T-helper 1 cell treated with Interleukin-12 subunit alpha and Interleukin-12 subunit beta and Interleukin-4 antibody, amounts not matched to agents 30 μg/mL and 1 μg/mL, for 36 hours (primary cell): Measurements from ENCODE around the gene ADAMTS3.

Experiments used
- H3K27ac Mint-ChIP-seq: one replicate; pipeline ENCODE4 v1.8.0; 2021; ENCODE audit warnings: mild to moderate bottlenecking, mixed read lengths
- H3K27me3 Mint-ChIP-seq: one replicate; pipeline ENCODE4 v1.8.0; 2021; ENCODE audit warnings: low read depth, mixed read lengths
- H3K36me3 Mint-ChIP-seq: one replicate; pipeline ENCODE4 v1.8.0; 2021; ENCODE audit warnings: low read depth, mixed read lengths
- H3K4me1 Mint-ChIP-seq: one replicate; pipeline ENCODE4 v1.8.0; 2021; ENCODE audit warnings: low read depth, mixed read lengths
- H3K4me3 Mint-ChIP-seq: one replicate; pipeline ENCODE4 v1.8.0; 2021; ENCODE audit warnings: mild to moderate bottlenecking, moderate library complexity, mixed read lengths
- H3K9me3 Mint-ChIP-seq: one replicate; pipeline ENCODE4 v1.8.0; 2021; ENCODE audit warnings: mixed read lengths

The ADAMTS3 gene

DNA sequence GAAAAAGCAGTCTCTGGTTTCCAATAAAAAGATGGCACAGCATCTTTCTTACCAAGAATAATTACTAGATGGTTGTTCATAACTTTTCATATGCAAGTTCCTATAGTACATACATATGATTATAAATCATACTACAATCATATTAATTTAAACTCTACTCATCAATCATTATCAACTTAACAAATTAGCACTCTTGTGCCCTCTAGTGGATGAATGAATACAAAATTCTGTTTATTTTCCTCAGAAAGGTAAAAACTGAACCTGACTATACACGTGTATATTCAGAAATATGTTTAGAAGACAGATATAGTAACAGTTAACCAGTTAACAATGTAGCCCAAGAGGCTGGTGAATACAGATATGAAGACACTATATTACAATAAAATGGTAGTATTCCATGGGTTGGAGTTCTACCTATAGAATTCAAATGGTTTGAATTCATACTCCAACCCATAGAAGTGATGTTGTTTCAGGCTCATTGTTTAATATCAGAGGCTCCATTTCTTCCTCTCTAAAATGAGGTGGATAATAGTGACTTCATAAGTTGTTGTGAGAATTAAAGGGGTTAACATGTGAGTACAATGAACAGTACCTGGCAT is 100.0 kb downstream of the ADAMTS3 start:
- H3K4me1 Mint-ChIP-seq = no peaks in the 10 kb centered on the region
- H3K27me3 Mint-ChIP-seq = no peaks in the 10 kb centered on the region
- no peak overlapping the region for H3K4me3 Mint-ChIP-seq
- no peaks in the 10 kb centered on the region for H3K9me3 Mint-ChIP-seq
- H3K27ac Mint-ChIP-seq = no peak overlapping the region
- no peaks in the 10 kb centered on the region for H3K36me3 Mint-ChIP-seq

DNA sequence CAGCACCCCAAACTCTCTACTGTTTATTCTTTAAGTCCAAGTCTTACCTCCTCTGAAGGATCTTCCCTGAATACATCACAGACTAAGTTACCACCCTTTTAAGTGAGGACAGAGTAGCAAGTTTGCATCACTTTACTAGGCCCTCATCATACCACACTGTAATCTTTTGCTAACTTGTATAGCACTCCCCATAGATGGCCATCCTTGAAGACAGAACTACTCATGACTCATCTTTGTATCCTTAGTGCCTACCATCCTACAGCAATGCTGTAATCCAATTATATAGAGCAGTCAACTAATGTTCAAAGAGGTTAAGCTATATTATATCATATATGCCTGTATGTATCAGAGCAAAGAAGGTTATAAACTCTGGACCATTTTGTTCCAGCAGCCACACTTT is 101.4 kb downstream of the ADAMTS3 start:
- no peak overlapping the region for H3K27ac Mint-ChIP-seq
- no peaks in the 10 kb centered on the region for H3K36me3 Mint-ChIP-seq
- H3K9me3 Mint-ChIP-seq = no peaks in the 10 kb centered on the region
- H3K4me3 Mint-ChIP-seq = no peak overlapping the region
- H3K4me1 Mint-ChIP-seq = no peaks in the 10 kb centered on the region
- no peaks in the 10 kb centered on the region for H3K27me3 Mint-ChIP-seq

DNA sequence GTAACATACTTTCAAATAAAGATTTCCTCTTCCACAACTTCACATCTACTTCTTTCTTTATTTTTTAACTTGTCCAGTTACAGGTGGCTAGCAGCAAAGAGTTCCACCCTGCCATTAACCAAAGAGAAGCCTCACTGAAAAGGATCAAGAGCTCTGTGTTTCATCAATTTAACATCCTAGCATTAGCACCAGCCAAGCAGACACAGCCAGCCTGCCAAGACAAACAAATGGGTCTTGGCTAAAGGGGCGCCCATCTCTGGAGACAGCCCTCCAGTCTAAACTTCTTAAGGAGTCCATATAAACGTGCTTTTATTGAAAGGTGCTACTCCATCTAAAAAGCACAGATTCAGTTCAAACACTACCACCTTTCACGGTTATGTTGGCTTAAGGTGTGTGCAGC is 105.3 kb downstream of the ADAMTS3 start:
- Mint-ChIP-seq H3K9me3 (no peaks in the 10 kb centered on the region), H3K27ac (no peak overlapping the region), H3K4me1 (no peaks in the 10 kb centered on the region), H3K36me3 (no peaks in the 10 kb centered on the region), H3K4me3 (no peak overlapping the region), H3K27me3 (no peaks in the 10 kb centered on the region)

DNA sequence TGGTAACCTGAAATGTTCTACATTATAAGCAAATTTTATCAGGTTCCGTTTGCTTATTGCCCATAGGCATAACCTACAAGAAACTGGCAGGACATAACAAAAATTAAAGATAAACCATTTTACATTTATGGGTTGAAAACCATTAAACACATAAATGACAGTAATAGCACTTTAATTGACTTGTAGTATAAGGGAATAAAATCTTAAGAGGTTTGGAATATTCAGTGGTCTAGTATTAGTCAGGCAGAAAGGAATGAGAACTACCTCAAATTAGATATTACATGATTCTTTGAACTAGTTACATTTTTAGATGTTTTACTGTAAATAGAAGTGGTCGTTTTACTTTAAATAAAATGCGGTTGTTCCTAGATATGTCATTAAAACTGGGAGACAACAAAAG is 111.9 kb downstream of the ADAMTS3 start:
- no peak overlapping the region for H3K27ac Mint-ChIP-seq
- no peaks in the 10 kb centered on the region for H3K36me3 Mint-ChIP-seq
- H3K9me3 Mint-ChIP-seq = no peaks in the 10 kb centered on the region
- H3K4me3 Mint-ChIP-seq = no peak overlapping the region
- no peaks in the 10 kb centered on the region for H3K27me3 Mint-ChIP-seq
- H3K4me1 Mint-ChIP-seq = no peaks in the 10 kb centered on the region

DNA sequence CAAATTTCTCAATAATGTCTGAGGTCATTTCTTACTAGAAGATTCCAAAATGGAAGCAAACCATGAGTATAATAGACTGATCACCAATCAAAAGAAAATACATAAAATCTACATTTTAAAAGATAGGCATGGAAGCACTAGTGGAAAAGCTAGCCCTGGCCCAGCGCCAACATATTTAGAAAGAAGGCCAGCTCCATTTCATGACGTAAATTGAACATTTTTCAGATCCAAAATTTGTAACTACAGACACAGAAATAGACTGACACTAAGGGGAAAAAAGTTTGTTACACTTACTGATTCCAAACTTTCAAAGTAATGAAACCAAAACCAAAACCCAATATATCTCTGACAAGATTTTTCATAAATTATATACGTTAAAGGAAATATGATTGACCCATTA is 117.7 kb downstream of the ADAMTS3 start:
- no peaks in the 10 kb centered on the region for H3K27me3 Mint-ChIP-seq
- H3K4me1 Mint-ChIP-seq = no peaks in the 10 kb centered on the region
- no peaks in the 10 kb centered on the region for H3K36me3 Mint-ChIP-seq
- no peaks in the 10 kb centered on the region for H3K9me3 Mint-ChIP-seq
- H3K27ac Mint-ChIP-seq = no peak overlapping the region
- no peak overlapping the region for H3K4me3 Mint-ChIP-seq

DNA sequence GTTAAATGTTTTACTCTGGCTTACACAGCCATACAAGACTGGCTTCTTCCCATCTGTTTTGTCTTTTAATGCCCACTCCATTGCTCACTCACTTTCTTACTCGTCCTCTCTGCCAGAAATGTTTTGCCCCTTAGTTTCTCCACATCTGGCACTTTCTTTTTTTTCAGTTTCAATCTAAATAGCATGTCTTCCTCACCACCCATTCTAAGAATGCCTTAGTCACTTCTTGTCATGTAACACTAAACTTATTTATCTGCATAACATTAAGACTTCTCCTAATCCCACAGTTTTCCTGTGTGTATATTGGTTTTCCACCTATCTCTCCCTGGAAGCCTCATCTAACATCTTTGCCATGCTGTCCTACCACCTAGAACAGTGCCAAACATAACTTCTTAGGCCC is 119.3 kb downstream of the ADAMTS3 start:
- Mint-ChIP-seq H3K4me3 (no peak overlapping the region), H3K27ac (no peak overlapping the region), H3K9me3 (no peaks in the 10 kb centered on the region), H3K27me3 (no peaks in the 10 kb centered on the region), H3K36me3 (no peaks in the 10 kb centered on the region), H3K4me1 (no peaks in the 10 kb centered on the region)

DNA sequence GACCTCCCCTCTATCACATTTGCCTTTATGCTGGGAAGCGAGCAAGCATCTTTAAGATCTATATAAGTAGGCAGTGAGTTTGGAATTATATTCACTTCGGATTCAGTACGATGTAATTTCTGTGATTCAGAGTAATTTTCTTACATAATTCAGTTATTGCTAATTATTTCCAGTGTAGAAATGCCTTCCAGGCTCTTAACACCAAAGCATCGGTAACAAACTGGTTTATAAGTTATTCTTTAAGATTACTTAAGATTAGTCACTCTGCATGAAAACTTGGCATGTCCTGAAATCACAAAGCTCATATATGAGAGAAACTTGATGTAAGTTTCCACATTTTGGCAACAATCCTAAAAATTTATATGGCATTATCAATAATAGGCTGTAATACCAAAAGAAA is 120.8 kb downstream of the ADAMTS3 start:
- H3K27ac Mint-ChIP-seq = no peak overlapping the region
- no peak overlapping the region for H3K4me3 Mint-ChIP-seq
- H3K27me3 Mint-ChIP-seq = no peaks in the 10 kb centered on the region
- H3K4me1 Mint-ChIP-seq = no peaks in the 10 kb centered on the region
- H3K9me3 Mint-ChIP-seq = no peaks in the 10 kb centered on the region
- no peaks in the 10 kb centered on the region for H3K36me3 Mint-ChIP-seq

DNA sequence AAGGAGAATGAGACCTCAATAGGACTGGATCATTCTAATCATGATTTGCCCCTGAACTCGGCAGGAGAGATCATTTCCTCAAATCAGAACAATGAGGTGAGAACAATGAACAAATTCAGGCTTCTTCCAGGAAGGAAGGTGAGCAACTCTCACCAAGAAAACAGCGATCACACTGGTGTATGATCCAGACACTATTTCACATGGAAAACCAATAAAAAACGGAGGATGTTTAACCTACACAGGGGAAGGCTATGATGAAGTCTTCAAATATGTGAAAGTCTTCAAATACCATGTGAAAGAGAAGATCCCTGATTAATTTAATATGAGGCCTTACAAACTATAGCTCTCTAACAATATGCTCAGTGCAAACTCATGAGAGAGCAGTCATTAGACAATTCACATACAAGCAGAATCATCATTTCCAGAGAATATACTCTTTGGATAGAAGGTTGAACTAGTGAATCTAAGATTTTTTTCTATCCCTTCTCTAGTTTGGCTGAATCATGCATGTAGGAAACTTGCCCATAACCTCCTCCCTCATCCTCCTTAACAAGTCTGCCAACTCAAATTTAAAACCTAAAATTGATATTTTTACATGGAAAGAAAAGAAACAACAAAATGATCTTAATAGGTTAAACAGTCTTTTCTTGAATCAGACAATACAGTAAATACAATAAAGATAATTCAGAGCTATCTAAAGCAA is 122.5 kb downstream of the ADAMTS3 start:
- no peaks in the 10 kb centered on the region for H3K36me3 Mint-ChIP-seq
- H3K9me3 Mint-ChIP-seq = no peaks in the 10 kb centered on the region
- H3K27me3 Mint-ChIP-seq = no peaks in the 10 kb centered on the region
- no peak overlapping the region for H3K4me3 Mint-ChIP-seq
- H3K4me1 Mint-ChIP-seq = no peaks in the 10 kb centered on the region
- no peak overlapping the region for H3K27ac Mint-ChIP-seq

DNA sequence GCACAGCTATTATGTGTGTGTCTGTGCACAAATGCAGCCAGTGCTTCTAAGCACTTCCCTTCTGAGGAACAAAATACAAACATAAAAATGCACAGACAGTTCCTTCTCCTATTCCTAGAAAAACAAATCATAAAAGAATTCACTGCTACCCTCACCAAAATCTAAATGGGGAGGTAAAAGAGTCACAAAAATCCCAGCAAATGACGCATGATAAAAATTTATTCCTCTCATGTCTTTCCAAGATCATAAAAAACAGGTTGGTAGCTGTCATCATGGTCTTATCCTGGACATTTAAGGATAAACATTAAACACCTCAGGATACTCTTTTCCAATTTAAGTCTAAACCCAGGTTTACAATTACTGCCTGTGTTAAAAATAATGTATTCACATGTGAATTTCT is 124.9 kb downstream of the ADAMTS3 start:
- no peaks in the 10 kb centered on the region for H3K9me3 Mint-ChIP-seq
- no peaks in the 10 kb centered on the region for H3K4me1 Mint-ChIP-seq
- no peaks in the 10 kb centered on the region for H3K36me3 Mint-ChIP-seq
- no peak overlapping the region for H3K4me3 Mint-ChIP-seq
- no peaks in the 10 kb centered on the region for H3K27me3 Mint-ChIP-seq
- no peak overlapping the region for H3K27ac Mint-ChIP-seq

DNA sequence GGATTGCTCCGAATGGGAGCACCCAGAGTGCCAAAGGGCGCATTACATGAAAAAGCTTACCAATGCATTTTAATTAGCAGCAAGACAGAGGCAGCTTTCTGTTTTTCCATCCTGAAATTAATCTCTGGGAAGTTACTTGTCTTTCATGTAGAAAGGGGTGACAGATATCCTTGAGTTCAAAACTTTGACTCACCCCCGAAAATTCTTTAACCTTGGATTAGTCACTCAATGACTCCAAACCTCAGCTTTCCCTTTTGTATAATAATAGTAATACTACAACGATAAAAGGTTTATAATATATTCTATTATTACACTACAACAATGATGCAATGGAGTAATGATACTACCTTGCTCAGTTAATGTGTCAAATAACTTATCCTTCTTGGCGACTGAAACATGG is 126.3 kb downstream of the ADAMTS3 start:
- H3K4me3 Mint-ChIP-seq = no peak overlapping the region
- no peak overlapping the region for H3K27ac Mint-ChIP-seq
- no peaks in the 10 kb centered on the region for H3K9me3 Mint-ChIP-seq
- no peaks in the 10 kb centered on the region for H3K27me3 Mint-ChIP-seq
- no peaks in the 10 kb centered on the region for H3K36me3 Mint-ChIP-seq
- H3K4me1 Mint-ChIP-seq = no peaks in the 10 kb centered on the region

DNA sequence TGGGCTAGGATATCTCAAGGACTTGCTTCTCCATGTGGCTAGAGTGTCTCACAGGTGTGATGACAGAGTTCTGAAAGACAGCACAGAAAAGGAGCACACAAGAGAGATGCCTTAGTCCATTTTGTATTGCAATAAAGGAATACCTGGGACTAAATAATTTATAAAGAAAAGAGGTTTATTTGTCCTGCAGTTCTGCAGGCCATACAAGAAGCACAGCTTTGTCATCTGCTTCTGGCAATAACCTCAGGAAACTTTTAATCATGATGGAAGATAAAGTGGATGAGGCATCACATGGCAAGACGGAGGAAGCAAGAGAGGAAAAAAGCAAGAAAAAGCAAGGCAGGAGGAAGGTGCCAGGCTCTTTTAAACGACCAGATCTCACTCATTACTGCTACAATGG is 126.9 kb downstream of the ADAMTS3 start:
- no peaks in the 10 kb centered on the region for H3K4me1 Mint-ChIP-seq
- H3K27me3 Mint-ChIP-seq = no peaks in the 10 kb centered on the region
- H3K4me3 Mint-ChIP-seq = no peak overlapping the region
- no peak overlapping the region for H3K27ac Mint-ChIP-seq
- H3K9me3 Mint-ChIP-seq = no peaks in the 10 kb centered on the region
- no peaks in the 10 kb centered on the region for H3K36me3 Mint-ChIP-seq

DNA sequence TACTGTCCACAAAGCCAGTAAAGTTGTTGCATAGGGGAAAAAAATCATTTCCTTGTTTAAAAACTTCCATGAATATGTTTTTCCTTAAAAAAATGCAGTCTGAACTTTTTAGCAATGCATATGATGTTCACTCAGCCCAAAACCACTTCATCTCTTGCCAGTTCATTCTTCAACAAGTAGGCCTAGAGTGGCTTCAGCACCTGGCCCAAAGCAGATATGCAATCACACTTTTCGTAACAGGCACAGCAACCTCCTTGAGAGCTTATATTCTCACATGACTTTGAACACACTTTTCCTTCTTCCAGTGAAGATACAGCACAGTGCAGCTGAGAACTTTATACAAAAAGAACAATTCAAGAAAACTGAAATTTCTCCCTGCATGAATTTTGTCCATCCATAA is 128.6 kb downstream of the ADAMTS3 start:
- no peak overlapping the region for H3K4me3 Mint-ChIP-seq
- H3K36me3 Mint-ChIP-seq = no peaks in the 10 kb centered on the region
- H3K27ac Mint-ChIP-seq = no peak overlapping the region
- no peaks in the 10 kb centered on the region for H3K27me3 Mint-ChIP-seq
- no peaks in the 10 kb centered on the region for H3K4me1 Mint-ChIP-seq
- no peaks in the 10 kb centered on the region for H3K9me3 Mint-ChIP-seq

DNA sequence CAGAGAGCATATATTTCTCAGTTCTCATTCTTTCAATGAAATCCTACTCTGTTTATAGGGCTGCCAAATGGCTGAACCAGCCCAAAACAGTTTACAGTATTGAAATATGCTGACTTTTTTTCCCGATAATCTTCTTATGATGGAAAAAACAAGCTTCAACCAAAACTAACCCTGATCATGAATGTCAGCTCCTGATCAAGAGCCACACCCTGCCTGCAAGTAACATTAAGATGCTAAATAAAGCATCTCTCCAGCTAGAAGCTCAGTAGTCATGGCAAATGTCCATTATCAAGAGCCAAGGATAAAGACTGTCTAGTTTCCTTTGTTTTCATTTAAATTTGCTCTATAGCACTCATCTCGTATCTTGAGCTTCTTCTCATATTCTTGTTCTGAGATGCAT is 136.0 kb downstream of the ADAMTS3 start:
- no peak overlapping the region for H3K27ac Mint-ChIP-seq
- H3K27me3 Mint-ChIP-seq = no peaks in the 10 kb centered on the region
- H3K36me3 Mint-ChIP-seq = no peaks in the 10 kb centered on the region
- H3K4me3 Mint-ChIP-seq = no peak overlapping the region
- H3K9me3 Mint-ChIP-seq = peaks cover 2% of the 10 kb centered on the region
- H3K4me1 Mint-ChIP-seq = no peaks in the 10 kb centered on the region

DNA sequence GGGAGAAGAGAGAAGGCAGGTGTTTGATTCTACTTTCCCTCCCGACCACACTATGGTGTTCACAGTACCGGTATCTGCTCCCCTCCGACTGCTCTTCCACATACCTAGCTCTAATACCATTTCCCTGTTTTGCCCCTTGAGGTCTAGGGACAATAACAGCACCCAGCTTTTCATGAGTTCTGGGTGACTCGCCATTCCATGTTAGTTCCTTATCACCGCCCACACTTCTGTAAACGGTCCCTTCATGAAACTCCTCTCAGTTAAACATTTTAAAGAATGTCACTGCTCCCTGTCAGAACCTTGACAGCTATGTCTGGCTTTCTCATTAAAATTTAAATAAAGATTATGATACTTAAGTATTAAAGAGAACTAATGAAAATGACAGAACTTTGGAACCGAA is 136.7 kb downstream of the ADAMTS3 start:
- no peaks in the 10 kb centered on the region for H3K27me3 Mint-ChIP-seq
- H3K4me1 Mint-ChIP-seq = no peaks in the 10 kb centered on the region
- no peaks in the 10 kb centered on the region for H3K36me3 Mint-ChIP-seq
- no peak overlapping the region for H3K27ac Mint-ChIP-seq
- no peak overlapping the region for H3K4me3 Mint-ChIP-seq
- H3K9me3 Mint-ChIP-seq = peaks cover 2% of the 10 kb centered on the region

DNA sequence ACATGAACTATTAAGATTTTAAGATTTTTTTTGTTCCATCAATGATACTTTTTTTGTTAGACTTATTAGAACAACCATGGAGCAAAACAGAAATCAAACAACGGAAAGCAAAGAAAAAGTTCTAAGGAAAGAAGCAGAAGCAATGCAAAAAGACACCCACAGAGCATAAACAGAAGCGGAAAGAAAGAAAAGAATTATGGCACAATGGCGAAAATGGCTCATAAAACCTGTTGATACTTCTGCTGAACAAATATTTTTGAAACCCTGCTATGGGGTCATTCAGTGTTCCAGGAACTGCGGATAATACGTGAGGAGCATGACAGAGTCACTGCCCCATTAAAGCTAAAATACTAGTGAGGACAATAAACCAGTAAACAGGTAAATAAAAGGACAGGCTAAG is 138.0 kb downstream of the ADAMTS3 start:
- no peaks in the 10 kb centered on the region for H3K36me3 Mint-ChIP-seq
- peaks cover 2% of the 10 kb centered on the region for H3K9me3 Mint-ChIP-seq
- no peaks in the 10 kb centered on the region for H3K27me3 Mint-ChIP-seq
- H3K27ac Mint-ChIP-seq = no peak overlapping the region
- H3K4me3 Mint-ChIP-seq = no peak overlapping the region
- H3K4me1 Mint-ChIP-seq = no peaks in the 10 kb centered on the region

DNA sequence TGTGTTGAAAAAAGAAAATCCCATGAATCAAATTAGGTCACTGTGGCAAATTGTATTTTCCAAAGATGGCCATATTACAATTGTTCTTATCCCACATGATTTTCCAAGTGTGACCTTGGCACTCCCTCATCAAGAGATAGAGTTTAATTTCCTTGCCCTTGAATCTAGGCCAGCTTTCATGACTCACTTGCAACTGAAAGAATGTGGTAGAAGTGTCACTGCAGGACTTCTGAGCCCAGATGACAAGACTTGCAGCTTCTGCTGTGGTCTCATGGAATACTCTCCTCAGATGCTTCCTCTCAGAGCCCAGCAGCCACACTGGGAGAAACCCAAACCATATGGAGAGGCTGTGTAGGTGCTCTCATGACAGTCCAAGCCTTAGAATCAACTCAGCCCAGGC is 139.0 kb downstream of the ADAMTS3 start:
- H3K9me3 Mint-ChIP-seq = peaks cover 2% of the 10 kb centered on the region
- H3K36me3 Mint-ChIP-seq = no peaks in the 10 kb centered on the region
- no peak overlapping the region for H3K27ac Mint-ChIP-seq
- no peak overlapping the region for H3K4me3 Mint-ChIP-seq
- H3K27me3 Mint-ChIP-seq = no peaks in the 10 kb centered on the region
- no peaks in the 10 kb centered on the region for H3K4me1 Mint-ChIP-seq
